ENCODE measurements around the gene ENKD1. TPM values are rescaled to one million over a fixed set of nuclear protein-coding genes. Genes with fewer than 3 reads are reported as not detected.

Gene ENKD1
- total and polyA plus RNA-seq, 2 of the 4 experiments (the other 2 are of a cell fraction), result 2.9 to 6.3 TPM

- BruUV-seq (replicated peaks), result no TSS peak
- WGBS, 2 experiments (ENCODE audit: extremely low coverage in 2 of 2, insufficient read length in 1 of 2), result 0% methylated on average over 46 of the region's 48 CpGs; no CpG with 5 or more reads in 1 of the 2 experiments
- CTCF ChIA-PET, result interaction anchor here (1.0 to 1.4 kb wide), 2 partner anchors 99 to 139 kb away, joined by 4 read pairs; partner anchors contain the start of gene CTCF
Observed at GRCh38 chr16:67660564-67661028, 6.0 kb downstream of the ENKD1 start, which contains the start of gene PARD6A. Gene PARD6A, plus strand, starts transcription at chr16:67660960. Its CDS starts 79 bp downstream, at chr16:67661039.

More at GRCh38 chr16:67660564-67661028, 6.0 kb downstream of the ENKD1 start, which contains the start of gene PARD6A:
- peak within 1 kb of the TSS; percentile 69 for H4K5ac ChIP-seq (ENCODE audit: low read depth, low read length)
- peak within 1 kb of the TSS; percentile 96 for H3K14ac ChIP-seq (replicated peaks; ENCODE audit: low read depth, low read length)
- peak within 1 kb of the TSS; percentile 96 for H3K23ac ChIP-seq (ENCODE audit: low read depth, low read length)
- H2BK20ac ChIP-seq (ENCODE audit: low read depth, low read length), result peak within 1 kb of the TSS; percentile 2; the same call in 1 of the 2 replicates
- peak within 1 kb of the TSS; percentile 94 for H3K4ac ChIP-seq (ENCODE audit: low read depth, low read length)
- peaks cover 6% of the 10 kb centered on the region; the same call in 1 of the 2 replicates for H3K4me1 ChIP-seq (ENCODE audit: control insufficient read depth, insufficient read depth, low read length)
- H3K9me3 ChIP-seq (ENCODE audit: control insufficient read depth, insufficient read depth, low read length), result no peaks in the 10 kb centered on the region
- peaks cover 3% of the 10 kb centered on the region; the same call in 1 of the 2 replicates for H3K36me3 ChIP-seq (ENCODE audit: control insufficient read depth, insufficient read depth, low read length)
- H2BK15ac ChIP-seq (ENCODE audit: low read depth, low read length), result peak within 1 kb of the TSS; percentile 59; the same call in 1 of the 3 replicates
- H3K4me2 ChIP-seq (ENCODE audit: low read depth, low read length), result peak within 1 kb of the TSS; percentile 93
- dilution Hi-C loops (cut with HindIII; ENCODE audit: low sequenced_read_pairs, unreplicated experiment), result no loop called here
- peak within 1 kb of the TSS; percentile 67 for H3K9ac ChIP-seq (ENCODE audit: low read depth, low read length)
- TF ChIP-seq POLR2A (IDR thresholded peaks at IDR 0.05; ENCODE audit: low read depth, low read length) (0 out of 2 replicates have a peak, but pooled peaks have one; percentile 61), USF2 (IDR thresholded peaks at IDR 0.05; ENCODE audit: low read depth, low read length) (0 out of 2 replicates have a peak, but pooled peaks have one; percentile 29), MAZ (IDR thresholded peaks at IDR 0.05; ENCODE audit: borderline replicate concordance, low read depth, low read length) (peak; percentile 91; the same call in 1 of the 2 replicates), CEBPB (IDR thresholded peaks at IDR 0.05; ENCODE audit: low read depth, low read length) (peak; percentile 100), NFE2L2 (IDR thresholded peaks at IDR 0.05; ENCODE audit: low read depth, low read length) (no peak), FOS (IDR thresholded peaks at IDR 0.05; ENCODE audit: low read depth, low read length) (no peak), CTCF (conservative IDR thresholded peaks at IDR 0.05; ENCODE audit: low read depth, low read length) (no peak)
- H3K4me3 ChIP-seq (ENCODE audit: insufficient read depth, low read depth, low read length), result peak within 1 kb of the TSS; percentile 64
- POLR2A ChIA-PET (ENCODE audit: unreplicated experiment), result no interaction called here
- H2AK9ac ChIP-seq (replicated peaks; ENCODE audit: low read depth, low read length, poor library complexity), result peak within 1 kb of the TSS; percentile 95
- peak within 1 kb of the TSS; percentile 28 for H3K18ac ChIP-seq (ENCODE audit: low read depth, low read length)
- H3K27me3 ChIP-seq (ENCODE audit: control insufficient read depth, insufficient read depth, low read length), result no peaks in the 10 kb centered on the region
- peak within 1 kb of the TSS; percentile 24; the same call in 1 of the 2 replicates for H3K56ac ChIP-seq (ENCODE audit: extremely low read depth, insufficient read depth, low read length)
- H3K27ac ChIP-seq (ENCODE audit: insufficient read depth, low read length), result peak within 1 kb of the TSS; percentile 65
- H2BK120ac ChIP-seq (ENCODE audit: low read depth, low read length), result peak within 1 kb of the TSS; percentile 2; the same call in 1 of the 2 replicates
- peak within 1 kb of the TSS; percentile 87 for H2AK5ac ChIP-seq (ENCODE audit: low read depth, low read length)
- in situ Hi-C loops (cut with MboI; ENCODE audit: low sequenced_read_pairs), result loop anchor here (10.0 kb wide), 1 partner anchor 136 kb away; the partner anchor contains the start of gene RIPOR1
- peaks cover 4% of the 10 kb centered on the region for H3K9me1 ChIP-seq (ENCODE audit: insufficient read depth, low read length)
- intact Hi-C loops (cut with micrococcal nuclease), result no loop called here
- H4K20me1 ChIP-seq (ENCODE audit: insufficient read depth, low read length), result peaks cover 5% of the 10 kb centered on the region
- peak within 1 kb of the TSS; percentile 63 for H2BK5ac ChIP-seq (ENCODE audit: low read depth, low read length, poor library complexity, severe bottlenecking)
- peaks cover 8 to 26% of the 10 kb centered on the region in 2 experiments for H3K79me1 ChIP-seq (ENCODE audit: low read depth in 1 of 2, low read length in 2 of 2)
- ATAC-seq (ENCODE audit: low read depth) (peak; percentile 93), DNase-seq (peak; percentile 96)
- peak within 1 kb of the TSS; percentile 87 to 95 for H4K8ac ChIP-seq (ENCODE audit: low read depth in 2 of 2, low read length in 2 of 2)
- peak within 1 kb of the TSS; percentile 88 for H4K91ac ChIP-seq (ENCODE audit: insufficient read depth, low read depth, low read length)
- peak within 1 kb of the TSS; percentile 100 for H2AFZ ChIP-seq (replicated peaks; ENCODE audit: low read length, poor library complexity)
